ENCODE data around the gene APOC1. TPM values are rescaled to one million over a fixed set of nuclear protein-coding genes. Genes with fewer than 3 reads are reported as not detected.

The APOC1 gene
- total RNA-seq, 1 donor from 2014 or later, result 14.5 TPM

GRCh38 chr19:44871809-44872208, 42.6 kb upstream of the APOC1 start:
- Histone ChIP-seq H3K36me3 (peaks cover 0 to 43% of the 10 kb centered on the region in 2 donors), H3K9me3 (no peaks in the 10 kb centered on the region), H3K27ac (no peak overlapping the region), H3K27me3 (no peaks in the 10 kb centered on the region), H3K4me3 (no peak overlapping the region), H3K4me1 (peaks cover 14% of the 10 kb centered on the region)
- TF ChIP-seq POLR2A (IDR thresholded peaks at IDR 0.05), result no peak
- TF ChIP-seq CTCF (IDR thresholded peaks at IDR 0.05), result no peak
- TF ChIP-seq POLR2AphosphoS5 (IDR thresholded peaks at IDR 0.05; ENCODE audit: insufficient read depth in 1 of 2, low read depth in 1 of 2), result no peak
- intact Hi-C loops (cut with DNase I), result no loop called here
- DNase-seq (ENCODE audit: extremely low spot score in 2 of 2), result no peak

- TF ChIP-seq CTCF (IDR thresholded peaks at IDR 0.05) (no peak), POLR2A (IDR thresholded peaks at IDR 0.05) (no peak), POLR2AphosphoS5 (IDR thresholded peaks at IDR 0.05; ENCODE audit: insufficient read depth in 1 of 2, low read depth in 1 of 2) (no peak)
- no peak for DNase-seq (ENCODE audit: extremely low spot score in 2 of 2)
- Histone ChIP-seq H3K36me3 (peaks cover 0 to 43% of the 10 kb centered on the region in 2 donors), H3K9me3 (no peaks in the 10 kb centered on the region), H3K4me3 (no peak overlapping the region), H3K4me1 (peaks cover 14% of the 10 kb centered on the region), H3K27ac (no peak overlapping the region), H3K27me3 (no peaks in the 10 kb centered on the region)
- intact Hi-C loops (cut with DNase I), result no loop called here
These were observed 41.7 kb upstream of the APOC1 start for GRCh38 chr19:44872661-44873060.

- H3K4me3 ChIP-seq, result no peak overlapping the region
- H3K9me3 ChIP-seq, result no peaks in the 10 kb centered on the region
- DNase-seq (ENCODE audit: extremely low spot score in 2 of 2), result no peak
- peaks cover 14% of the 10 kb centered on the region for H3K4me1 ChIP-seq
- intact Hi-C loops (cut with DNase I), result no loop called here
- H3K36me3 ChIP-seq, result peaks cover 0 to 53% of the 10 kb centered on the region in 2 donors
- no peak overlapping the region for H3K27ac ChIP-seq
- TF ChIP-seq CTCF (IDR thresholded peaks at IDR 0.05) (no peak), POLR2A (IDR thresholded peaks at IDR 0.05) (no peak)
- no peaks in the 10 kb centered on the region for H3K27me3 ChIP-seq
These were observed 40.1 kb upstream of the APOC1 start for GRCh38 chr19:44874317-44874716.

- intact Hi-C loops (cut with DNase I), result no loop called here
- TF ChIP-seq CTCF (IDR thresholded peaks at IDR 0.05) (no peak), POLR2A (IDR thresholded peaks at IDR 0.05) (no peak), POLR2AphosphoS5 (IDR thresholded peaks at IDR 0.05; ENCODE audit: insufficient read depth in 1 of 2, low read depth in 1 of 2) (no peak)
- Histone ChIP-seq H3K27me3 (no peaks in the 10 kb centered on the region), H3K36me3 (peaks cover 0 to 53% of the 10 kb centered on the region in 2 donors), H3K27ac (no peak overlapping the region), H3K4me1 (peaks cover 6% of the 10 kb centered on the region), H3K9me3 (no peaks in the 10 kb centered on the region), H3K4me3 (no peak overlapping the region)
- DNase-seq (ENCODE audit: extremely low spot score in 2 of 2), result no peak
These were observed 38.5 kb upstream of the APOC1 start for GRCh38 chr19:44875666-44876451.

- Histone ChIP-seq H3K36me3 (peaks cover 0 to 45% of the 10 kb centered on the region in 2 donors), H3K9me3 (no peaks in the 10 kb centered on the region), H3K4me3 (no peak overlapping the region), H3K27ac (no peak overlapping the region), H3K27me3 (no peaks in the 10 kb centered on the region), H3K4me1 (peaks cover 6% of the 10 kb centered on the region)
- intact Hi-C loops (cut with DNase I), result no loop called here
- TF ChIP-seq POLR2A (IDR thresholded peaks at IDR 0.05) (no peak), POLR2AphosphoS5 (IDR thresholded peaks at IDR 0.05; ENCODE audit: insufficient read depth in 1 of 2, low read depth in 1 of 2) (no peak), CTCF (IDR thresholded peaks at IDR 0.05) (no peak)
- DNase-seq (ENCODE audit: extremely low spot score in 2 of 2), result no peak
These were observed 37.4 kb upstream of the APOC1 start for GRCh38 chr19:44876930-44877535.

Data from vagina (tissue), 2 donors.